DOHH2 (cell line): ENCODE data around the gene TPM2.

Source experiments
- H3F3A ChIP-seq: fragments of 200-600 bp; sonication (generic), shearing (Covaris generic); 2 replicates; pipeline ENCODE4 v1.6.0; 2016; ENCODE audit warnings: antibody characterized with exemption, mild to moderate bottlenecking; ENCODE audit not compliant: control insufficient read depth, insufficient read depth
- H3K27ac ChIP-seq: fragments of 200-600 bp; sonication (generic); 2 replicates; pipeline ENCODE4 v1.5.1; 2014; ENCODE audit warnings: low read depth, mild to moderate bottlenecking, low read length, moderate library complexity
- H3K27me3 ChIP-seq: fragments of 200-600 bp; sonication (generic); 2 replicates; pipeline ENCODE4 v1.6.1; 2014; ENCODE audit warnings: mild to moderate bottlenecking, low read length, mixed read lengths; ENCODE audit not compliant: control insufficient read depth
- H3K36me3 ChIP-seq: fragments of 200-600 bp; sonication (generic); 2 replicates; pipeline ENCODE4 v1.6.1; 2014; ENCODE audit warnings: mild to moderate bottlenecking, low read length, moderate library complexity, mixed read lengths; ENCODE audit not compliant: control insufficient read depth
- H3K4me1 ChIP-seq: fragments of 200-600 bp; sonication (generic); 2 replicates; pipeline ENCODE4 v1.6.1; 2014; ENCODE audit warnings: mild to moderate bottlenecking, low read length, mixed read lengths; ENCODE audit not compliant: control insufficient read depth
- H3K4me2 ChIP-seq: fragments of 200-600 bp; sonication (generic); 2 replicates; pipeline ENCODE4 v1.6.0; 2014; ENCODE audit warnings: mild to moderate bottlenecking, low read length, moderate library complexity
- H3K4me3 ChIP-seq: fragments of 200-600 bp; sonication (generic); 2 replicates; pipeline ENCODE4 v1.5.1; 2014; ENCODE audit warnings: mild to moderate bottlenecking, low read length, mixed read lengths
- H3K79me2 ChIP-seq: fragments of 200-600 bp; sonication (generic); 2 replicates; pipeline ENCODE4 v1.6.1; 2014; ENCODE audit warnings: mild to moderate bottlenecking, low read length, mixed read lengths; ENCODE audit not compliant: control insufficient read depth
- H3K9me2 ChIP-seq: fragments of 200-600 bp; sonication (generic); replicated peaks from 2 replicates; pipeline ENCODE4 v1.6.1; 2014; ENCODE audit warnings: mild to moderate bottlenecking, low read length, mixed read lengths; ENCODE audit not compliant: control insufficient read depth
- H3K9me3 ChIP-seq: fragments of 200-600 bp; sonication (generic); 2 replicates; pipeline ENCODE4 v1.6.1; 2014; ENCODE audit warnings: antibody characterized with exemption, low read length, mixed read lengths; ENCODE audit not compliant: control insufficient read depth, insufficient read depth
- H4K20me1 ChIP-seq: fragments of 200-600 bp; sonication (generic); 2 replicates; pipeline ENCODE4 v1.6.0; 2014; ENCODE audit warnings: low read depth, mild to moderate bottlenecking, antibody characterized with exemption, low read length, moderate library complexity; ENCODE audit not compliant: control insufficient read depth, insufficient read depth
- CTCF ChIP-seq: fragments of 200-600 bp; sonication (generic); IDR thresholded peaks from one replicate; pipeline ENCODE4 v1.5.1; 2014; ENCODE audit warnings: antibody characterized with exemption, mild to moderate bottlenecking, low read depth, low read length; ENCODE audit not compliant: poor library complexity, severe bottlenecking
- EZH2phosphoT487 ChIP-seq: fragments of 200-600 bp; sonication (generic); IDR thresholded peaks from 2 replicates; pipeline ENCODE4 v1.6.1; 2017; ENCODE audit warnings: borderline replicate concordance, mild to moderate bottlenecking, antibody characterized with exemption, low read length, moderate library complexity, mixed read lengths

TPM2 gene

GRCh38 chr9:35690614-35691333, 1.0 kb upstream of the TPM2 start:
- no peaks in the 10 kb centered on the region for H4K20me1 ChIP-seq
- H3K4me3 ChIP-seq, result peak overlapping the region; percentile 81

GRCh38 chr9:35690294-35690613, 529 bp upstream of the TPM2 start:
- H3K79me2 ChIP-seq, result no peaks in the 10 kb centered on the region

More at GRCh38 chr9:35690614-35691333, 1.0 kb upstream of the TPM2 start:
- Histone ChIP-seq H3F3A (peaks cover 8% of the 10 kb centered on the region; the same call in 1 of the 2 replicates), H3K79me2 (no peaks in the 10 kb centered on the region), H3K27ac (peak overlapping the region; percentile 30), H3K4me2 (peak overlapping the region; percentile 95), H3K36me3 (peaks cover 3% of the 10 kb centered on the region), H3K9me2 (no peaks in the 10 kb centered on the region), H3K27me3 (no peaks in the 10 kb centered on the region), H3K9me3 (no peaks in the 10 kb centered on the region), H3K4me1 (peaks cover 49% of the 10 kb centered on the region)
- TF ChIP-seq CTCF (no peak), EZH2phosphoT487 (no peak)

GRCh38 chr9:35688558-35689541, 875 bp downstream of the TPM2 start:
- Histone ChIP-seq H3K9me2 (no peaks in the 10 kb centered on the region), H3K9me3 (no peaks in the 10 kb centered on the region), H3K27me3 (no peaks in the 10 kb centered on the region), H3K4me1 (peaks cover 49% of the 10 kb centered on the region), H4K20me1 (no peaks in the 10 kb centered on the region), H3K4me2 (no peak overlapping the region; the same call in 1 of the 2 replicates), H3K36me3 (no peaks in the 10 kb centered on the region), H3F3A (peaks cover 8% of the 10 kb centered on the region; the same call in 1 of the 2 replicates), H3K4me3 (no peak overlapping the region), H3K79me2 (no peaks in the 10 kb centered on the region), H3K27ac (no peak overlapping the region)
- TF ChIP-seq CTCF (no peak), EZH2phosphoT487 (no peak)

More at GRCh38 chr9:35690294-35690613, 529 bp upstream of the TPM2 start:
- Histone ChIP-seq H3K4me1 (peaks cover 49% of the 10 kb centered on the region), H3K27ac (no peak overlapping the region), H3K36me3 (no peaks in the 10 kb centered on the region), H3K9me2 (no peaks in the 10 kb centered on the region), H4K20me1 (no peaks in the 10 kb centered on the region), H3K4me2 (peak overlapping the region; percentile 95), H3K4me3 (peak overlapping the region; percentile 81), H3F3A (peaks cover 8% of the 10 kb centered on the region; the same call in 1 of the 2 replicates), H3K9me3 (no peaks in the 10 kb centered on the region), H3K27me3 (no peaks in the 10 kb centered on the region)
- TF ChIP-seq CTCF (no peak), EZH2phosphoT487 (no peak)
